GM19099 (cell line): ENCODE results near the gene DPYSL4.

ENCODE experiments used
- POLR2A ChIP-seq: IDR thresholded peaks from 3 replicates; pipeline ENCODE4 v1.6.1; 2011; ENCODE audit warnings: low read depth; ENCODE audit not compliant: insufficient read length; ENCODE audit errors: extremely low read depth

DPYSL4 gene

GRCh38 chr10:132192991-132193665 lies 6.4 kb downstream of the DPYSL4 start:
- no peak for TF ChIP-seq POLR2A

- TF ChIP-seq POLR2A = no peak
Observed at GRCh38 chr10:132193907-132194552, 7.3 kb downstream of the DPYSL4 start.

GRCh38 chr10:132194726-132195125 lies 8.0 kb downstream of the DPYSL4 start:
- no peak for TF ChIP-seq POLR2A

GRCh38 chr10:132195366-132196075 lies 8.8 kb downstream of the DPYSL4 start:
- no peak for TF ChIP-seq POLR2A

GRCh38 chr10:132196178-132197113 lies 9.7 kb downstream of the DPYSL4 start:
- TF ChIP-seq POLR2A = no peak

GRCh38 chr10:132197271-132198067 lies 10.7 kb downstream of the DPYSL4 start:
- TF ChIP-seq POLR2A = no peak

- TF ChIP-seq POLR2A = no peak
Observed at GRCh38 chr10:132198068-132198370, 11.3 kb downstream of the DPYSL4 start.

GRCh38 chr10:132198381-132199181 lies 11.8 kb downstream of the DPYSL4 start:
- TF ChIP-seq POLR2A = no peak

- no peak for TF ChIP-seq POLR2A
Observed at GRCh38 chr10:132199268-132199853, 12.6 kb downstream of the DPYSL4 start.

GRCh38 chr10:132199854-132200311 lies 13.1 kb downstream of the DPYSL4 start:
- no peak for TF ChIP-seq POLR2A

- TF ChIP-seq POLR2A = no peak
Observed at GRCh38 chr10:132200344-132201110, 13.8 kb downstream of the DPYSL4 start.
